A549 (cell line): ENCODE measurements around the gene CAMTA1. TPM values are rescaled to one million over a fixed set of nuclear protein-coding genes. Genes with fewer than 3 reads are reported as not detected.

ENCODE experiments used
- ATAC-seq, 2 experiments: fragments of 200-7000 bp in 1 of 2; fragments of >200 bp in 1 of 2; cut with Nextera tagmentation in 1 of 2; cut with Tn5 transposase in 1 of 2; 3 replicates each; pipeline versions ENCODE4 v1.8.0 to v1.9.1; 2018 to 2020; ENCODE audit warnings: mild to moderate bottlenecking in 1 of 2, moderate library complexity in 1 of 2
- CTCF ChIA-PET: fragments of 300-600 bp; sonication (Branson Sonifier 250); formaldehyde crosslinking; extraction: SDS; loops from one replicate; lab custom pipeline; 2021; ENCODE audit warnings: antibody characterized with exemption, inconsistent platforms; lab: Yijun Ruan, JAX
- POLR2A ChIA-PET: fragments of 350-600 bp; formaldehyde crosslinking; extraction: SDS; loops from one replicate; lab custom pipeline; 2021; ENCODE audit warnings: antibody characterized with exemption, inconsistent platforms; lab: Yijun Ruan, JAX
- DNase-seq, 2 experiments: peaks; one replicate each; pipeline versions ENCODE4 v3.0.0 to v3.0.0-alpha.2; 2011 to 2016; ENCODE audit warnings: low read depth in 1 of 2, low spot score in 1 of 2
- FAIRE-seq: peaks from 2 replicates; lab custom pipeline; 2011; peaks lifted over from hg19 to GRCh38; lab: Jason Lieb, UNC
- H3K27ac ChIP-seq, 2 experiments: fragments of >200 bp; sonication (Bioruptor Twin); formaldehyde crosslinking; 3 replicates each; pipeline ENCODE4 v1.5.1; 2016 to 2017
- H3K4me1 ChIP-seq: fragments of >200 bp; sonication (Bioruptor Twin); formaldehyde crosslinking; 3 replicates; pipeline ENCODE4 v1.6.1; 2016
- H3K4me2 ChIP-seq: fragments of >200 bp; sonication (Bioruptor Twin); formaldehyde crosslinking; 3 replicates; pipeline ENCODE4 v1.6.1; 2016
- H3K4me3 ChIP-seq: fragments of >200 bp; sonication (Bioruptor Twin); formaldehyde crosslinking; 3 replicates; pipeline ENCODE4 v1.5.1; 2016
- H3K9me3 ChIP-seq: fragments of >200 bp; sonication (Bioruptor Twin); formaldehyde crosslinking; 3 replicates; pipeline ENCODE4 v1.6.1; 2016
- CBX2 ChIP-seq: fragments of 200-600 bp; sonication (generic); IDR thresholded peaks from 2 replicates; pipeline ENCODE4 v1.6.1; 2016; ENCODE audit warnings: low read depth, mild to moderate bottlenecking, borderline replicate concordance
- CEBPB ChIP-seq, 2 experiments: fragments of >200 bp in 1 of 2; sonication (Bioruptor Twin) in 1 of 2; formaldehyde crosslinking in 1 of 2; IDR thresholded peaks; 2 replicates each; pipeline ENCODE4 v1.6.1; 2012 to 2016
- CHD4 ChIP-seq: fragments of 200-600 bp; sonication (generic); IDR thresholded peaks from 2 replicates; pipeline ENCODE4 v1.6.1; 2016; ENCODE audit warnings: antibody characterized with exemption, mild to moderate bottlenecking, borderline replicate concordance
- EHF ChIP-seq: fragments of 250-450 bp; sonication (Bioruptor Pico); IDR thresholded peaks from 2 replicates; pipeline ENCODE4 v1.5.0; 2020; ENCODE audit warnings: mild to moderate bottlenecking
- EHMT2 ChIP-seq: fragments of 200-600 bp; sonication (generic); IDR thresholded peaks from 2 replicates; pipeline ENCODE4 v1.6.1; 2016; ENCODE audit warnings: antibody characterized with exemption, low read depth, mild to moderate bottlenecking, moderate library complexity
- FOSB ChIP-seq: fragments of 250-450 bp; sonication (Bioruptor Pico); IDR thresholded peaks from 2 replicates; pipeline ENCODE4 v1.5.0; 2020; ENCODE audit warnings: mild to moderate bottlenecking, moderate library complexity
- HOXB5 ChIP-seq: fragments of 250-450 bp; sonication (Bioruptor Pico); IDR thresholded peaks from 2 replicates; pipeline ENCODE4 v1.5.0; 2020; ENCODE audit warnings: mild to moderate bottlenecking, moderate library complexity
- JUNB ChIP-seq: fragments of >200 bp; sonication (Bioruptor Twin); formaldehyde crosslinking; IDR thresholded peaks from 2 replicates; pipeline ENCODE4 v1.6.1; 2016
- KDM5A ChIP-seq: fragments of 200-600 bp; sonication (generic); IDR thresholded peaks from 2 replicates; pipeline ENCODE4 v1.6.1; 2016; ENCODE audit warnings: antibody characterized with exemption, mild to moderate bottlenecking
- NFE2L2 ChIP-seq: fragments of 150-350 bp; conservative IDR thresholded peaks from 2 replicates; pipeline ENCODE4 v1.6.1; 2014; ENCODE audit warnings: low read length
- NR3C1 ChIP-seq: fragments of >200 bp; sonication (Bioruptor Twin); formaldehyde crosslinking; IDR thresholded peaks from 3 replicates; pipeline ENCODE4 v1.6.1; 2017
- RFX5 ChIP-seq: fragments of 450-650 bp; IDR thresholded peaks from 2 replicates; pipeline ENCODE4 v1.7.1; 2014; ENCODE audit warnings: antibody characterized with exemption, mild to moderate bottlenecking, moderate library complexity
- RNF2 ChIP-seq: fragments of 200-600 bp; sonication (generic); IDR thresholded peaks from 2 replicates; pipeline ENCODE4 v1.6.1; 2016; ENCODE audit warnings: low read depth, mild to moderate bottlenecking, antibody characterized with exemption, moderate library complexity, borderline replicate concordance
- SREBF2 ChIP-seq: fragments of 450-650 bp; IDR thresholded peaks from 2 replicates; pipeline ENCODE4 v1.6.1; 2014; ENCODE audit warnings: mild to moderate bottlenecking, moderate library complexity
- TP53 ChIP-seq: fragments of 250-450 bp; sonication (Bioruptor Pico); IDR thresholded peaks from 2 replicates; pipeline ENCODE4 v1.5.0; 2021; ENCODE audit warnings: mild to moderate bottlenecking, moderate library complexity
- ZC3H11A ChIP-seq: fragments of 450-650 bp; IDR thresholded peaks from 2 replicates; pipeline ENCODE4 v1.6.1; 2014; ENCODE audit warnings: antibody characterized with exemption, mild to moderate bottlenecking
- ZNF302 ChIP-seq: fragments of 250-450 bp; sonication (Bioruptor Pico); IDR thresholded peaks from 2 replicates; pipeline ENCODE4 v1.9.0; 2021; ENCODE audit warnings: inconsistent platforms, mild to moderate bottlenecking, moderate library complexity
- WGBS: methylation state at CpG from one replicate; pipeline ENCODE4 v1.1.6; 2017; ENCODE audit errors: missing lambda C conversion rate; 5-methylcytosine and 5-hydroxymethylcytosine counted together
- polyA plus RNA-seq, 4 experiments: library from polyadenylated mRNA; depleted of rRNA in 3 of 4; stranded (reverse); fragments of >200 nt; fragmentation: RNase III in 1 of 4; extraction: RNeasy Plus Mini Kit Qiagen cat#74134 plus additional on column Dnase treatment in 1 of 4; gene quantifications; 2 replicates in 3 of 4; 3 replicates in 1 of 4; pipeline ENCODE4 v1.2.3, GENCODE V29; 2011 to 2017
- TF ChIP-seq, protein P1 (sequence below): fragments of 250-450 bp; sonication (Bioruptor Pico); IDR thresholded peaks from 2 replicates; pipeline ENCODE4 v1.5.0; 2021; ENCODE audit warnings: mild to moderate bottlenecking, moderate library complexity, borderline replicate concordance
- TF ChIP-seq, protein P2 (sequence below): fragments of 200-600 bp; sonication (generic); IDR thresholded peaks from 2 replicates; pipeline ENCODE4 v1.6.1; 2016; ENCODE audit warnings: antibody characterized with exemption, mild to moderate bottlenecking, moderate library complexity
- TF ChIP-seq, protein P3 (sequence below): fragments of 150-350 bp; IDR thresholded peaks from 2 replicates; pipeline ENCODE4 v1.6.1; 2014; ENCODE audit warnings: low read depth, mild to moderate bottlenecking, low read length
- TF ChIP-seq, protein P4 (sequence below): IDR thresholded peaks from 2 replicates; pipeline ENCODE4 v1.6.1; 2012; ENCODE audit warnings: low read depth, borderline replicate concordance
- TF ChIP-seq, protein P5 (sequence below): IDR thresholded peaks from 2 replicates; pipeline ENCODE4 v1.6.1; 2012
- TF ChIP-seq, protein P6 (sequence below): fragments of 250-450 bp; sonication (Bioruptor Pico); IDR thresholded peaks from 2 replicates; pipeline ENCODE4 v1.5.0; 2020; ENCODE audit warnings: low read depth, mild to moderate bottlenecking, moderate library complexity

The CAMTA1 gene
- polyA plus RNA-seq, 2 of the 4 experiments (the other 2 are of a cell fraction) = 58.8 to 75.0 TPM

DNA sequence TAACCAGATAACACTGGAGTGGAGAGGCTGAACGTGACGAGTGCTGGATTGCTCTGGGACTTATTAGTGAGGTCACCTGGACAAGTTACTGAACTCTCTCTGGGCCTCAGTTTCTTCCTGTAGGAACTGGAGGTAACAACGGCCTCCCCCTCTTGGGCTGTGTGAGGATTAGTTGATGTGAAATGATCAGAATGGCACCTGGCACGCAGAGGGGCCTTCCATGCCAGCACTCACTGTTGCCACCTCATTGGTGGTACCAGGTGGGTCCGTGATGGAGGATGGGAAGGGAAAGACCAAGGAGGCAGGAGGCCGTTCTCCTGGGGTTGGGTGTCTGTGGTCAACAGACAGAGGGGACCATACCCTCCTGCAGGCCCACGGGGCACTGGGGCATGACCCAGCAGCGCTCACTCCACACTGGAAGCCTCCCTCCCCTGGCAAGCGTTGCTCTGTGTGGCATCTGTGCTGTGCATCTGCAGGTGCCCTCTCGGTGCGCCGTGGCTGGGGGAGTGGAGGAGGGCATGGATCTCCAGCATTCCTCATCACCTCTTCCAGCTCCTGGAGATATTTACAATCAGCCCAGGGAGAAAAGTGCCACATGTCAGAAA, 636.3 kb downstream of the CAMTA1 start:
- H3K27ac ChIP-seq = peak overlapping the region in 1 of 2 experiments; percentile 67; a peak in 2 of 6 replicates
- no peak overlapping the region for H3K4me3 ChIP-seq
- TF ChIP-seq CEBPB (IDR thresholded peaks at IDR 0.05) (no peak), RNF2 (no peak), JUNB (no peak)
- WGBS = 93% methylated on average over 8 of the region's 12 CpGs
- FAIRE-seq = no peak
- CTCF ChIA-PET = no interaction called here
- H3K4me2 ChIP-seq = no peak overlapping the region
- ATAC-seq = no peak
- no peak for DNase-seq
- no peaks in the 10 kb centered on the region for H3K9me3 ChIP-seq
- H3K4me1 ChIP-seq = 0 out of 3 replicates have a peak, but pooled peaks cover 8% of the 10 kb centered on the region
- POLR2A ChIA-PET = no interaction called here

DNA sequence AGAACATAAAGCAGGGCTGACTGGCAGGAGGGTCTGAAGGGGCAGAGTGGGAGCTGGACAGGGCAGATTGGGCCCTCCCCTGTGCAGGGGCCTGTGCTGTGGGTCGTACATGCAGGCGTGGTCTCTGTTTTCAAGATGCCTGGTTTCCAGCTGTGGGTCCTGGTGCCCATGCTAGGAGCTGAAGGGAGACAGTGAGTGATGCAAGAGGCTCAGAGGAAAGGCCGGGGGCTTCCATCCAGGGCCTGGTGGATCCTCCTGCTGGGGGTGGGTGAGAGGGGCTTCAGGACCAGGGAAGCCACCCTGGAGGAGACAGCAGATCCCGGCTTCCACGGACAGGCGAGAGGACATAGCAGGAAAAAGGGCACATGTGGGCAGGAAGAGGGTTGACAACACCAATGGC, 636.8 kb downstream of the CAMTA1 start:
- ATAC-seq (no peak), FAIRE-seq (no peak), DNase-seq (no peak)
- Histone ChIP-seq H3K4me1 (0 out of 3 replicates have a peak, but pooled peaks cover 8% of the 10 kb centered on the region), H3K9me3 (no peaks in the 10 kb centered on the region), H3K4me3 (no peak overlapping the region), H3K27ac (peak overlapping the region in 1 of 2 experiments; percentile 67; a peak in 2 of 6 replicates), H3K4me2 (no peak overlapping the region)
- no peak for TF ChIP-seq EHF (CRISPR knock-in tag)
- TF ChIP-seq EHMT2 = no peak
- TF ChIP-seq, protein P1, sequence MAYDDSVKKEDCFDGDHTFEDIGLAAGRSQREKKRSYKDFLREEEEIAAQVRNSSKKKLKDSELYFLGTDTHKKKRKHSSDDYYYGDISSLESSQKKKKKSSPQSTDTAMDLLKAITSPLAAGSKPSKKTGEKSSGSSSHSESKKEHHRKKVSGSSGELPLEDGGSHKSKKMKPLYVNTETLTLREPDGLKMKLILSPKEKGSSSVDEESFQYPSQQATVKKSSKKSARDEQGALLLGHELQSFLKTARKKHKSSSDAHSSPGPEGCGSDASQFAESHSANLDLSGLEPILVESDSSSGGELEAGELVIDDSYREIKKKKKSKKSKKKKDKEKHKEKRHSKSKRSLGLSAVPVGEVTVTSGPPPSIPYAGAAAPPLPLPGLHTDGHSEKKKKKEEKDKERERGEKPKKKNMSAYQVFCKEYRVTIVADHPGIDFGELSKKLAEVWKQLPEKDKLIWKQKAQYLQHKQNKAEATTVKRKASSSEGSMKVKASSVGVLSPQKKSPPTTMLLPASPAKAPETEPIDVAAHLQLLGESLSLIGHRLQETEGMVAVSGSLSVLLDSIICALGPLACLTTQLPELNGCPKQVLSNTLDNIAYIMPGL (CRISPR knock-in tag) = no peak
- TF ChIP-seq CBX2 = no peak
- no peak for TF ChIP-seq NR3C1
- no peak for TF ChIP-seq HOXB5 (CRISPR knock-in tag)
- no peak for TF ChIP-seq RFX5
- no peak for TF ChIP-seq CHD4
- TF ChIP-seq RNF2 = no peak
- TF ChIP-seq FOSB (CRISPR knock-in tag) = no peak
- TF ChIP-seq NFE2L2 = no peak
- TF ChIP-seq, protein P2, sequence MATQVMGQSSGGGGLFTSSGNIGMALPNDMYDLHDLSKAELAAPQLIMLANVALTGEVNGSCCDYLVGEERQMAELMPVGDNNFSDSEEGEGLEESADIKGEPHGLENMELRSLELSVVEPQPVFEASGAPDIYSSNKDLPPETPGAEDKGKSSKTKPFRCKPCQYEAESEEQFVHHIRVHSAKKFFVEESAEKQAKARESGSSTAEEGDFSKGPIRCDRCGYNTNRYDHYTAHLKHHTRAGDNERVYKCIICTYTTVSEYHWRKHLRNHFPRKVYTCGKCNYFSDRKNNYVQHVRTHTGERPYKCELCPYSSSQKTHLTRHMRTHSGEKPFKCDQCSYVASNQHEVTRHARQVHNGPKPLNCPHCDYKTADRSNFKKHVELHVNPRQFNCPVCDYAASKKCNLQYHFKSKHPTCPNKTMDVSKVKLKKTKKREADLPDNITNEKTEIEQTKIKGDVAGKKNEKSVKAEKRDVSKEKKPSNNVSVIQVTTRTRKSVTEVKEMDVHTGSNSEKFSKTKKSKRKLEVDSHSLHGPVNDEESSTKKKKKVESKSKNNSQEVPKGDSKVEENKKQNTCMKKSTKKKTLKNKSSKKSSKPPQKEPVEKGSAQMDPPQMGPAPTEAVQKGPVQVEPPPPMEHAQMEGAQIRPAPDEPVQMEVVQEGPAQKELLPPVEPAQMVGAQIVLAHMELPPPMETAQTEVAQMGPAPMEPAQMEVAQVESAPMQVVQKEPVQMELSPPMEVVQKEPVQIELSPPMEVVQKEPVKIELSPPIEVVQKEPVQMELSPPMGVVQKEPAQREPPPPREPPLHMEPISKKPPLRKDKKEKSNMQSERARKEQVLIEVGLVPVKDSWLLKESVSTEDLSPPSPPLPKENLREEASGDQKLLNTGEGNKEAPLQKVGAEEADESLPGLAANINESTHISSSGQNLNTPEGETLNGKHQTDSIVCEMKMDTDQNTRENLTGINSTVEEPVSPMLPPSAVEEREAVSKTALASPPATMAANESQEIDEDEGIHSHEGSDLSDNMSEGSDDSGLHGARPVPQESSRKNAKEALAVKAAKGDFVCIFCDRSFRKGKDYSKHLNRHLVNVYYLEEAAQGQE = no peak
- TF ChIP-seq, protein P3, sequence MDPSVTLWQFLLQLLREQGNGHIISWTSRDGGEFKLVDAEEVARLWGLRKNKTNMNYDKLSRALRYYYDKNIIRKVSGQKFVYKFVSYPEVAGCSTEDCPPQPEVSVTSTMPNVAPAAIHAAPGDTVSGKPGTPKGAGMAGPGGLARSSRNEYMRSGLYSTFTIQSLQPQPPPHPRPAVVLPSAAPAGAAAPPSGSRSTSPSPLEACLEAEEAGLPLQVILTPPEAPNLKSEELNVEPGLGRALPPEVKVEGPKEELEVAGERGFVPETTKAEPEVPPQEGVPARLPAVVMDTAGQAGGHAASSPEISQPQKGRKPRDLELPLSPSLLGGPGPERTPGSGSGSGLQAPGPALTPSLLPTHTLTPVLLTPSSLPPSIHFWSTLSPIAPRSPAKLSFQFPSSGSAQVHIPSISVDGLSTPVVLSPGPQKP = no peak
- TF ChIP-seq SREBF2 = no peak
- CTCF ChIA-PET = no interaction called here
- WGBS = 96% methylated on average over 3 of the region's 6 CpGs
- POLR2A ChIA-PET = no interaction called here

DNA sequence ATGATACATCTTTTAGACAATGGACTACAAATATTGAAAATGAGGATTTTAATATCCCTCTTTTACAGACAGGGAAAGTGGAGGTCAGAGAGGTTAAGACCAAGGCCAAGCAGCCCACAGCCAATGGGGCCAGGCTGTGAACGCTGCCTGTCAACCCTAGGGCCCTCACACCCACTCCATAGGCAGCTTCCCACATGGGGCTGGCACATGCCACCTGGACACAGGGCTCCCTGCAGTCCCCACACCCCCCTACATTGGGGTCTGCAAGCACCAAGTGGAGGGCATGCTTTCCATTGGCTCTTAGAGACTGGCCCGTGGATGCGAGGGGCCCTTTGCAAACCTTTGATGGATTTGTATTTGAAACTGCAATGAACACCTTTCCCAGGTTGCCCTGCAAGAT, 637.3 kb downstream of the CAMTA1 start:
- H3K4me2 ChIP-seq = no peak overlapping the region
- H3K27ac ChIP-seq = peak overlapping the region in 1 of 2 experiments; percentile 67; a peak in 1 of 6 replicates
- WGBS = 100% methylated on average over 3 of the region's 3 CpGs
- no peak for DNase-seq
- ChIA-PET POLR2A (no interaction called here), CTCF (no interaction called here)
- FAIRE-seq = no peak
- no peak overlapping the region for H3K4me3 ChIP-seq
- H3K9me3 ChIP-seq = no peaks in the 10 kb centered on the region
- H3K4me1 ChIP-seq = 0 out of 3 replicates have a peak, but pooled peaks cover 8% of the 10 kb centered on the region
- no peak for ATAC-seq
- TF ChIP-seq, protein P4, sequence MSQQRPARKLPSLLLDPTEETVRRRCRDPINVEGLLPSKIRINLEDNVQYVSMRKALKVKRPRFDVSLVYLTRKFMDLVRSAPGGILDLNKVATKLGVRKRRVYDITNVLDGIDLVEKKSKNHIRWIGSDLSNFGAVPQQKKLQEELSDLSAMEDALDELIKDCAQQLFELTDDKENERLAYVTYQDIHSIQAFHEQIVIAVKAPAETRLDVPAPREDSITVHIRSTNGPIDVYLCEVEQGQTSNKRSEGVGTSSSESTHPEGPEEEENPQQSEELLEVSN = no peak
- TF ChIP-seq CEBPB (IDR thresholded peaks at IDR 0.05) = no peak
- no peak for TF ChIP-seq RFX5
- TF ChIP-seq, protein P5, sequence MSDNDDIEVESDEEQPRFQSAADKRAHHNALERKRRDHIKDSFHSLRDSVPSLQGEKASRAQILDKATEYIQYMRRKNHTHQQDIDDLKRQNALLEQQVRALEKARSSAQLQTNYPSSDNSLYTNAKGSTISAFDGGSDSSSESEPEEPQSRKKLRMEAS = no peak
- no peak for TF ChIP-seq TP53 (CRISPR knock-in tag)
- no peak for TF ChIP-seq ZC3H11A
- TF ChIP-seq, protein P3 = no peak
- no peak for TF ChIP-seq HOXB5 (CRISPR knock-in tag)
- TF ChIP-seq, protein P6, sequence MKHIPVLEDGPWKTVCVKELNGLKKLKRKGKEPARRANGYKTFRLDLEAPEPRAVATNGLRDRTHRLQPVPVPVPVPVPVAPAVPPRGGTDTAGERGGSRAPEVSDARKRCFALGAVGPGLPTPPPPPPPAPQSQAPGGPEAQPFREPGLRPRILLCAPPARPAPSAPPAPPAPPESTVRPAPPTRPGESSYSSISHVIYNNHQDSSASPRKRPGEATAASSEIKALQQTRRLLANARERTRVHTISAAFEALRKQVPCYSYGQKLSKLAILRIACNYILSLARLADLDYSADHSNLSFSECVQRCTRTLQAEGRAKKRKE (CRISPR knock-in tag) = no peak
- no peak for TF ChIP-seq JUNB
- no peak for TF ChIP-seq KDM5A
- no peak for TF ChIP-seq FOSB (CRISPR knock-in tag)
- TF ChIP-seq ZNF302 (CRISPR knock-in tag) = no peak
